Breast epithelium (tissue), 3 donors: ENCODE data around the gene JMJD8.

ENCODE experiments used
- POLR2A ChIP-seq: fragments of 450-650 bp; IDR thresholded peaks from one replicate; pipeline ENCODE4 v1.6.1; 2016; ENCODE audit warnings: antibody characterized with exemption, mild to moderate bottlenecking, moderate library complexity
- POLR2AphosphoS5 ChIP-seq, 3 donors: sonication (generic); formaldehyde crosslinking; IDR thresholded peaks; one replicate each; pipeline ENCODE4 v1.6.1; 2017; ENCODE audit warnings: antibody characterized with exemption in 3 of 3

DNA sequence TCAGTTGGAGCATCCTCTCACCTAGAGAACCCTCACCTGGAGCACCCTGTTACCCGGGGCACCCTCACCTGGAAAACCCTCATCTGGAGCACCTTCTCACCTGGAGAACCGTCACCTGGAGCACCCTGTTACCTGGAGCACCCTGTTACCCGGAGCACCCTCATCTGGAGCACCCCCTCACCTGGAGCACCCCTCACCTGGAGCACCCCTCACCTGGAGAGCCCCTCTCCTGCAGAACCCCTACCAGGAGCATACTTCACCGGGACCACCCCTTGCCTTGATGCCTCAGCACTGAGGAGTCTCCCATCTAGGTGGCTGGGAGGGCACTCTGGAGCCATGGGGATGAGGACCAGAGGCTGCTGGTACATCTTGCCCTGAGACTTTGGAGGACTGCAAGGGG lies 24.8 kb upstream of the JMJD8 start:
- TF ChIP-seq POLR2A (no peak), POLR2AphosphoS5 (IDR thresholded peaks at IDR 0.05) (no peak)
